HG02981 (cell line): ENCODE results near the gene USP2.
"Not testable (repeated sequence)": the region's sequence is repeated elsewhere in the genome, so short reads cannot be mapped to it uniquely, and the experiment has no call there.

ENCODE experiments used
- ATAC-seq: cut with Tn5 transposase; IDR thresholded peaks from one replicate; pipeline ENCODE4 v1.9.1; 2021; ENCODE audit warnings: mild to moderate bottlenecking, moderate library complexity; ENCODE audit not compliant: unreplicated experiment

USP2 gene

GRCh38 chr11:119414321-119414720 is 32.8 kb upstream of the USP2 start:
- ATAC-seq = no peak

- no peak for ATAC-seq
These were observed 30.6 kb upstream of the USP2 start for GRCh38 chr11:119412072-119412471.

DNA sequence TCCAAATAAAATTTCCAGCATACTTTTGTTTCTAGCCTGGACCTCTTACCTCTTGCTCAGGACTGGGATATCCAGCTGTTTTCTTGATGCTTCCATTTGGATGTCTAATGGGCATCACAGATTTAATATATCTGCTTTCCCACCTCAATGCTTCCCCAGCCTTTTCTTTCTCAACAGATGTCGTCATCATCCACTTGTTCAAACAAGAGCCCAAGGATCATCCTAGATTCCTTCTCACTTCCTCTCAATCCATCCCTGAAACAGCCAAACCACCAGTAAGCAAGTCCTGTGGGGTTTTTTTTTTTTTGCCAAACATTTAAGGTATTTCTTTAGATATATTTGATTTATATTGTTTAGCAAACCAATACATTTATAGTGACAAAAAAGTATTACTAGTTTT is 29.0 kb upstream of the USP2 start:
- ATAC-seq = no peak

- no peak for ATAC-seq
These were observed 28.2 kb upstream of the USP2 start for GRCh38 chr11:119409731-119410130.

- ATAC-seq = no peak
These were observed 24.5 kb upstream of the USP2 start for GRCh38 chr11:119406005-119406404.

- ATAC-seq = not testable (repeated sequence)
These were observed 24.0 kb upstream of the USP2 start for GRCh38 chr11:119405448-119405847.

GRCh38 chr11:119404872-119405271 is 23.4 kb upstream of the USP2 start:
- ATAC-seq = no peak

- no peak for ATAC-seq
These were observed 21.5 kb upstream of the USP2 start for GRCh38 chr11:119403021-119403420.

- ATAC-seq = no peak
These were observed 21.0 kb upstream of the USP2 start for GRCh38 chr11:119402470-119402869.

DNA sequence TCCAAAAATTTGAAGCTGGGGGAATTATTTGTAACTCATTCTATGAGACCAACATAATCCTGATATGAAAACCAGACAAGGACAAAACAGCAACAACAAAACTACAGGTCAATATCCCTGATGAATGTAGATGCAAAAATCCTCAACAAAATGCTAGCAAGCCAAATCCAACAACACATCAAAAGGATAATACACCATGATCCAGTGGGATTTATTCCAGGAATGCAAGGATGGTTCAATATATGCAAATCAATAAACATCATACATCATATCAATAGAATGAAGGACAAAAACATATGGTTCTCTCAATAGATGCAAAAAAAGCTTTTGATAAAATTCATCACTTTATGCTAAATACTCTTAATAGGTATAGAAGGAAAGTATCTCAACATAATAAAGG is 19.4 kb upstream of the USP2 start:
- ATAC-seq = no peak

- ATAC-seq = no peak
These were observed 16.2 kb upstream of the USP2 start for GRCh38 chr11:119397740-119398139.

GRCh38 chr11:119396835-119397234 is 15.3 kb upstream of the USP2 start:
- ATAC-seq = no peak

- ATAC-seq = no peak
These were observed 9.8 kb upstream of the USP2 start for GRCh38 chr11:119391275-119391674.

DNA sequence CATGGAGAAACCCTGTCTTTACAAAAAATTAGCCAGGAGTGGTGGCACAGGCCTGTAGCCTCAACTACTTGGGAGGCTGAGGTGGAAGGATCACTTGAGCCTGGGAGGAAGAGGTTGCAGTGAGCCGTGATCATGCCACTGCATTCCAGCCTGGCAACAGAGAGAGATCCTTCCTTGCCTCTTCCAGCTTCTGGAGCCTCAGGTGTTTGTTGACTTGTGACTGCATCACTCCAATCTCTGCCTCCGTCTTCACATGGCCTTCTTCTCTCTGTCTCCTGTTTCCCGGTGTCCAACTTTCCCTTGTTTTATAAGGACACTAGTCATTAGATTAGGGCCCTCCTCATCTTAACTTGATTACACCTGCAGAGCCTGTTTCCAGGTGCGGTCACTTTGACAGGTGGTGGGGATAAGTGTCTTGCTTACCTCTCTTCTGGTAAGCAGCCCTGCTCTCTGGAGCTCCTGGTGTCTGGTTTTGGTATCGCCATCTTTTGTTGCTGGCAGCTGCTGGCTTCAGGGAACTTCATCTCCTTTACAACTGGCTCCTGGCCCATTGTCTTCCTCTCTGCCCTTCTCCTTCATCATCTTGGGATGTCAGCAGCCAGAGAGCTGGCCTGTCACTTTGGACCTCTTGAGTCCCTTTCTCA is 8.2 kb upstream of the USP2 start:
- no peak for ATAC-seq

- no peak for ATAC-seq
These were observed 6.6 kb upstream of the USP2 start for GRCh38 chr11:119388103-119388502.

- no peak for ATAC-seq
These were observed 2.8 kb upstream of the USP2 start for GRCh38 chr11:119384332-119384731.

GRCh38 chr11:119382513-119382912 is 1.0 kb upstream of the USP2 start:
- not testable (repeated sequence) for ATAC-seq

DNA sequence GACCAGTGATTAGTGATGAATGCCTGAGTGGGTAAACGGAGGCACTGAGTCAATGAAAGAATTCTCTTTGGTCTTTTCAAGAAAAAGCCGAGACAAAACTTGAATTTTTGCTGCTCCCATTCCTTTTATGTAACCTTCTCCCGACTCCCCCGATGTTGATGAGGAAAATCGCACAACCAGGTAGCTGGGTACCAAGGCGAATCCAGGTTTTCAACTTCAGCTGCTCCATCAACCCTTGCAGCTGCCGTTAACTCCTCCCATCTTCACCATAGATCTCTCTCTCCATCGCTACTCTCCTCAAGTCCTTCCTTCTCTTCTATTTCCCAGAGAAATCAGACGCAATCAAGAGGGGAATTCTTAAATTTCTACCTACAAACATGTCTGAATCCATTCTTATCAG is 611 bp upstream of the USP2 start:
- ATAC-seq = no peak

GRCh38 chr11:119380827-119381180 is 686 bp downstream of the USP2 start:
- no peak for ATAC-seq

- no peak for ATAC-seq
These were observed 1.2 kb downstream of the USP2 start for GRCh38 chr11:119380160-119380826.

DNA sequence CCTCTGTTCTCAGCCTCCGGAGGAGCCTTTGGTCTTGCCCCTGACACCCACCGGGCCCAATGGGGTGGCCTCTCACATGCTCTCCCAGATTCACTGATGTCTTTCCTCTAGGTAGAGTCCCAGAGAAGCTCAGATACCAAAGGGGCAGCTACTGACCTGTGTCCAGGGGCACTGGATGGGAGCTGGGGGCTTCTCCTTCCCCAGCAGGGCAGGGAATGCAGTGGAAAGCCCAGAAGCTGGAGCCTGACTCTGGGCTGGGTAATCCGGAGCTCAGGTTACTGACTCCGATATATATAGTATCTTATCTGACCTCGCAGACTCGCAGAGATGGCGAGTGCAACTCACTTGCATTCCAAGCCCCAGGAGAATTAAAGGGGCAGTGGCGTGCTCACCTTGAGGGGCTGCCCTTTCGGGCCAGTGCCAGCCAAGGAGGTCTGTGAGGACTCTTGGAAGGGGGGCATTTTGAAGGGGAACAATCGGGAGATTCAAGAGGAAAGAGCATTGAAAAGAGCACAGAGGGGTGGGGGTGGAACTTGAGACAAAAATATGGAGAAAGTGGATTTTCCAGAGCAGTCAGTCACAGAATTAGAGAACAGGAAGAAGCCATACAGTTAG is 2.5 kb downstream of the USP2 start:
- no peak for ATAC-seq

DNA sequence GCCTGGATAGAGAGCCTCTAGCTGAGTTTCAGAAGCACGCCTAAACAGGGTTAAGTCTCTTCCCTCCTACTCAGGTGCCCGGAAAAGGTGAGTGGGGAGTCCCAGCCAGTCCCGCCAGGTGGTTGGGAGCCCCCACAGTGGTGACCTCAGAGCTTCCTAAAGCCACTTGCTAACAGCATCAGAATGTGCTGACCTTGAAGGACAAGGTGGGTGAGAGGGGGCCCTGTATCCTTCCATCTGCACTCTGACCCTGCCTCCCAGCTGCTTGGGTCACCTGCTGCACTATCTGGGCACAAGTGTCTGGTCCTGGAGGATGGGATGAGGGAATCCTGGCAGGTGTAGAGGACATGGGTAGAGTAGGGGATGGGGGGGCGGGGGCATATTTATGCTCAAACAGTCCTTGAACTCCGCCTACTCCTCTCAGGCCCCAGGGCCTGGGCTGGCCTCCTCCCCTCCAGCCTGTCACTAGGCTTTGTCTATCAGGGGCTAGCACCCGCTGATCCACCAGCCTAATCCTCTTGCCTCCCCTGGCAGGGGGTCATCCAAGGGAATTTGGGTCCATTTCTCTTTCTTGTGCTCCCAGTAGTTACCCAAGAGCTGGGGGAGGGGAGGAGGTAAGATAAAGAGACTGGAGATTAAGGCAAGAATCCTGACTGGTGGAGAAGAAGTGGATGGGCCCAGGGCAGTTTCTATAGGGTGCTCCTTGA is 3.4 kb downstream of the USP2 start:
- ATAC-seq = no peak
